ENCODE results near the gene TMEM250. TPM values are rescaled to one million over a fixed set of nuclear protein-coding genes. Genes with fewer than 3 reads are reported as not detected.
A peak's percentile ranks its signal among the peaks of the same experiment; 100 is the strongest.
"Not testable (repeated sequence)": the region's sequence is repeated elsewhere in the genome, so short reads cannot be mapped to it uniquely, and the experiment has no call there.

TMEM250 gene
- total RNA-seq, 1 experiment from 2014 or later: 48.4 TPM

DNA sequence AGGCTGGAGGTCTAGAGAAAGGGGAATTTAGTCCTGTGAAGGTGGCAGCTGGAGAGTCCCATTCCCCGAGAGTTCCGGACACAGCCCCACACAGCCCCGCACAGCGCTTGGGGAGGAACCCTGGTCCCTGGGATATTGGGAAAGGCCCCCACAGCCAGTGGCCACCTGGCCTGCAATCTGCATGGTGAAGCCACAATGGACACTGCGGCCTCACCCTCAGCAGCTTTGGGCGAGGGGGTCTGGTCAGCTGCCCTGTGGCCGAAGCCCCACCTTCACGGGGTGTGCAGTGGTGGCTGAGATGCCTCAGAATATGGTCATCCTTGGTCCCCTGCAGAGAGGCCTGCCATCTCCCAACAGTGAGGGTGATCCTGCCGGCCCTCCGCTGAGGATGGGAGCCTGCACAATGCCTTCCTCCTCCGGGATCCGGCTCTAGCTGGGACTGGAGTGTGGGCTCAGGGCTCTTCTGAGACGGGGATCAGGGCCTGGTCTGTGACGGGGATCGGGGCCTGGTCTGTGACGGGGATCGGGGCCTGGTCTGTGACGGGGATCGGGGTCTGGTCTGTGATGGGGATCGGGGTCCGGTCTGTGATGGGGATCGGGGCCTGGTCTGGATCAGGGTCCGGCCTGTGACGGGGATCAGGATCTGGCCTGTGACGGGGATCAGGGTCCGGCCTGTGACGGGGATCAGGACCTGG is 33.3 kb upstream of the TMEM250 start:
- Histone ChIP-seq H3K27me3 (replicated peaks; ENCODE audit: insufficient read depth, low read depth, low read length, poor library complexity) (no peaks in the 10 kb centered on the region), H3K9me3 (ENCODE audit: low read depth, low read length, poor library complexity, severe bottlenecking) (no peaks in the 10 kb centered on the region), H3K27ac (ENCODE audit: low read depth, low read length, poor library complexity, severe bottlenecking) (no peak overlapping the region), H3K4me3 (ENCODE audit: low read depth, low read length, poor library complexity, severe bottlenecking) (no peak overlapping the region), H3K36me3 (ENCODE audit: insufficient read depth, low read length, poor library complexity, severe bottlenecking) (no peaks in the 10 kb centered on the region), H3K4me1 (ENCODE audit: insufficient read depth, low read length, poor library complexity, severe bottlenecking) (peaks cover 5% of the 10 kb centered on the region)
- no peak for DNase-seq (ENCODE audit: low spot score)
- TF ChIP-seq EZH2 (IDR thresholded peaks at IDR 0.05; ENCODE audit: borderline replicate concordance, low read depth, low read length, poor library complexity, severe bottlenecking): no peak
- TF ChIP-seq, protein P1, sequence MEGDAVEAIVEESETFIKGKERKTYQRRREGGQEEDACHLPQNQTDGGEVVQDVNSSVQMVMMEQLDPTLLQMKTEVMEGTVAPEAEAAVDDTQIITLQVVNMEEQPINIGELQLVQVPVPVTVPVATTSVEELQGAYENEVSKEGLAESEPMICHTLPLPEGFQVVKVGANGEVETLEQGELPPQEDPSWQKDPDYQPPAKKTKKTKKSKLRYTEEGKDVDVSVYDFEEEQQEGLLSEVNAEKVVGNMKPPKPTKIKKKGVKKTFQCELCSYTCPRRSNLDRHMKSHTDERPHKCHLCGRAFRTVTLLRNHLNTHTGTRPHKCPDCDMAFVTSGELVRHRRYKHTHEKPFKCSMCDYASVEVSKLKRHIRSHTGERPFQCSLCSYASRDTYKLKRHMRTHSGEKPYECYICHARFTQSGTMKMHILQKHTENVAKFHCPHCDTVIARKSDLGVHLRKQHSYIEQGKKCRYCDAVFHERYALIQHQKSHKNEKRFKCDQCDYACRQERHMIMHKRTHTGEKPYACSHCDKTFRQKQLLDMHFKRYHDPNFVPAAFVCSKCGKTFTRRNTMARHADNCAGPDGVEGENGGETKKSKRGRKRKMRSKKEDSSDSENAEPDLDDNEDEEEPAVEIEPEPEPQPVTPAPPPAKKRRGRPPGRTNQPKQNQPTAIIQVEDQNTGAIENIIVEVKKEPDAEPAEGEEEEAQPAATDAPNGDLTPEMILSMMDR (conservative IDR thresholded peaks at IDR 0.05; ENCODE audit: low read depth, low read length): no peak
- POLR2A ChIA-PET (ENCODE audit: low non-redundant PET): no interaction called here
- BruUV-seq (replicated peaks): no TSS peak
- CTCF ChIA-PET: no interaction called here
- intact Hi-C loops (cut with micrococcal nuclease; ENCODE audit: unreplicated experiment): no loop called here

DNA sequence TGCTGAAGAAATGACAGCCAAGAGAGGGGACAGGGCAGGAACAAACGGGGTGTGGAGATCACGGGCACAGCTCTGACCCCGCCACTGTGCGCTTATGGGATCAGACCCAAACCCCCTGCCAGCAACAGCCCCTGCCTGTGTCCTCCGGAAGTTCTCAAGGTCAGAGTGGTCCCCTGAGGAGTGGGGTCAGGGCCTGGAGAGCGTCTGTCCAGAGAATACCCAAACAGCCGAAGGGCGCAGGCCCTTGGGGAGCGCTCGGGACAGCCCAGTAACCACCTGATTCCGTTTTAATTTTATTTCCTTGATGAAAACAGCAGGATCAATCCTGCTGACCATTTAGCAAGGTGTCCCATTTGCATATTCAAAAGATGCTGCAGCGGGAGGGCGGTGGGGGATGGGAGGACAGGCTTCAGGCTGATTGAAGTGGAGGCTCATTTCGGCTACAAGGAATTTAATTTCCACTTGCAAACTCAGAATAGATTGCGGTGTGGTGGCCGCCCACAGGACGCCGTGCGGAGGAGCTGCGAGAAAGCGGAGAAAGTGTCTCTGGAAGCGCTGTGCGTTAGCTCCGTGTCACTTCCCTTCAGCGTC is 32.6 kb upstream of the TMEM250 start:
- TF ChIP-seq, protein P1 (conservative IDR thresholded peaks at IDR 0.05; ENCODE audit: low read depth, low read length): no peak
- TF ChIP-seq EZH2 (IDR thresholded peaks at IDR 0.05; ENCODE audit: borderline replicate concordance, low read depth, low read length, poor library complexity, severe bottlenecking): no peak
- CTCF ChIA-PET: no interaction called here
- Histone ChIP-seq H3K27me3 (replicated peaks; ENCODE audit: insufficient read depth, low read depth, low read length, poor library complexity) (no peaks in the 10 kb centered on the region), H3K27ac (ENCODE audit: low read depth, low read length, poor library complexity, severe bottlenecking) (no peak overlapping the region), H3K4me1 (ENCODE audit: insufficient read depth, low read length, poor library complexity, severe bottlenecking) (peaks cover 5% of the 10 kb centered on the region), H3K36me3 (ENCODE audit: insufficient read depth, low read length, poor library complexity, severe bottlenecking) (no peaks in the 10 kb centered on the region), H3K4me3 (ENCODE audit: low read depth, low read length, poor library complexity, severe bottlenecking) (no peak overlapping the region), H3K9me3 (ENCODE audit: low read depth, low read length, poor library complexity, severe bottlenecking) (no peaks in the 10 kb centered on the region)
- peak; percentile 37 for DNase-seq (ENCODE audit: low spot score)
- no TSS peak for BruUV-seq (replicated peaks)
- intact Hi-C loops (cut with micrococcal nuclease; ENCODE audit: unreplicated experiment): no loop called here
- POLR2A ChIA-PET (ENCODE audit: low non-redundant PET): no interaction called here

DNA sequence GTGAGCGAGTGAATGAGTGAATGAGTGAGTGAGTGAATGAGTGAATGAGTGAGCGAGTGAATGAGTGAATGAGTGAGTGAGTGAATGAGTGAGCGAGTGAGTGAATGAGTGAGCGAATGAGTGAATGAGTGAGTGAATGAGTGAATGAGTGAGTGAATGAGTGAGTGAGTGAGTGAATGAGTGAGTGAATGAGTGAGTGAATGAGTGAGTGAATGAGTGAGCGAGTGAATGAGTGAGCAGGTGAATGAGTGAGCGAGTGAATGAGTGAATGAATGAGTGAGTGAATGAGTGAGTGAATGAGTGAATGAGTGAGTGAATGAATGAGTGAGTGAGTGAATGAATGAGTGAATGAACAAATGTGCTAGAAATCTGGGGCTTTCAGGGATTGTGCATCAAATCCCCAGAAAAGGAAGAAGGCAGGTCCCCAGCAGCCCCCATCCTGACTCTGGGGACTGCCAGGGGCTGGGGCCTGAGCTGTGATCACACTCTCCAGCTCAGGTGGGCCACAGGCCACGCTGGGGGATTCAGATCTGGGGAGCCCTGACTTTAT is 32.1 kb upstream of the TMEM250 start:
- H3K4me1 ChIP-seq (ENCODE audit: insufficient read depth, low read length, poor library complexity, severe bottlenecking); H3K36me3 ChIP-seq (ENCODE audit: insufficient read depth, low read length, poor library complexity, severe bottlenecking); intact Hi-C loops (cut with micrococcal nuclease; ENCODE audit: unreplicated experiment); CTCF ChIA-PET; H3K9me3 ChIP-seq (ENCODE audit: low read depth, low read length, poor library complexity, severe bottlenecking); H3K4me3 ChIP-seq (ENCODE audit: low read depth, low read length, poor library complexity, severe bottlenecking); H3K27ac ChIP-seq (ENCODE audit: low read depth, low read length, poor library complexity, severe bottlenecking); DNase-seq (ENCODE audit: low spot score); H3K27me3 ChIP-seq (replicated peaks; ENCODE audit: insufficient read depth, low read depth, low read length, poor library complexity); POLR2A ChIA-PET (ENCODE audit: low non-redundant PET); BruUV-seq (replicated peaks): not testable (repeated sequence)
